ENCODE data around the gene CCDC158. TPM values are rescaled to one million over a fixed set of nuclear protein-coding genes. Genes with fewer than 3 reads are reported as not detected.

CCDC158 gene
- polyA plus RNA-seq, 3 donors: not detected

DNA sequence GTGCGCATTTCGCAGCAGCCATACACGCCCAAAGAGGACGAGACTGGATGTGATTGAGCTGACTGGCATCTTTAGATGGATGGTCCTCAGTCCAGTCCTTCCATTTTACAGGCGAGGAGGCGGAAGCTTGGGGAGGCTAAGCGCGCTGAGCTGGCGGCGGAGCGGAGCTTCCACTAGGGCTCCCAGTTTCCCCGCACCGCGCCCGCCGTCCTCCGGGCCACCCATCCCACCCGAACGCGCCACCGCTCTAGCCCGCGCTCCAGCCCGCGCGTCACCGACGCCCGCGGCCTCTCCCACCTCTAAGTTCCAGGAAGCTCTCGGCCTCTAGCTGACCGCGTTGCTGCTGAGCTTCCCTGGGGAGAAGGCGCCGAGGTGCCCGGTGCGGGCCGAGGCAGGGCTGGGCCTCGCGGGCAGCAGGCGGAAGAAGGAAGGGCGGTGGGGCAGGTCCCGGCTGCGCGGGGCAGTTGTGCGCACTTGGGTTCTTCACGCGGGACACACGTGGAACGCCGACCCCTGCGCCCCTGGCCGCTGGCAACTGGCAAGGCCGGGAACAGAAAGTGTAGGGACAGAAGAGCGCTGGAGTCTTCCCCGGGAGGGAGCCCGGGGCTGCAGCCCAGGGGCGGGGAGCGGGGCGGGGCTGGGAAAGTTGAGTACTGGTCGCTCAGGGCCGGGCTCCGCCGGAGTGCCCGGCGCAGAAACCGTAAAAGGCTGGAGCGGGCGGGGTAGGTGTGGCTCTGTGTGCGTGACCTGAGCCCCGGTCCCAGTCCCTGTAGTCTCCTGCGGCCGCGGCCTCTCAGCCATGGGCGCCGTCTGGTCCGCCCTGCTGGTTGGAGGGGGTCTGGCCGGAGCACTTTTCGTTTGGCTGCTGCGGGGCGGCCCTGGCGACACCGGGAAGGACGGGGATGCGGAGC, 114.7 kb downstream of the CCDC158 start, which contains the start of gene STBD1:
TSS of gene STBD1 (plus strand) at position 763 of the 911 bp plus-strand sequence. CDS start at position 800, 37 bp downstream.
- H3K9me3 Mint-ChIP-seq: no peaks in the 10 kb centered on the region
- Histone ChIP-seq H3K9ac (ENCODE audit: insufficient read depth, low read length, poor library complexity, severe bottlenecking) (peak within 1 kb of the TSS; percentile 71), H3K79me2 (ENCODE audit: insufficient read depth, low read length) (peaks cover 6% of the 10 kb centered on the region), H3K36me3 (replicated peaks in 1 of 2; ENCODE audit: control insufficient read depth in 1 of 2, insufficient read depth in 2 of 2, low read length in 2 of 2) (peaks cover 3 to 19% of the 10 kb centered on the region in 2 donors), H3K4me2 (replicated peaks; ENCODE audit: extremely low read depth, low read length, poor library complexity, severe bottlenecking) (peak within 1 kb of the TSS; percentile 98), H3K27me3 (ENCODE audit: control insufficient read depth in 2 of 2, insufficient read depth in 2 of 2, low read length in 2 of 2) (no peaks in the 10 kb centered on the region), H3K4me3 (replicated peaks in 1 of 3; ENCODE audit: low read depth in 2 of 3, low read length in 3 of 3) (peak within 1 kb of the TSS; percentile 55 to 93 (median 93)), H3K27ac (ENCODE audit: low read depth in 1 of 2, low read length in 2 of 2) (peak within 1 kb of the TSS in 1 of 2 donors; percentile 75), H2AFZ (ENCODE audit: insufficient read depth, low read depth, low read length, poor library complexity, severe bottlenecking) (peak within 1 kb of the TSS; percentile 98), H3K9me3 (replicated peaks in 1 of 2; ENCODE audit: control insufficient read depth in 1 of 2, insufficient read depth in 1 of 2, low read length in 2 of 2) (no peaks in the 10 kb centered on the region), H4K20me1 (ENCODE audit: insufficient read depth, low read length) (no peaks in the 10 kb centered on the region), H3K4me1 (ENCODE audit: control insufficient read depth in 1 of 2, insufficient read depth in 2 of 2, low read length in 2 of 2) (peaks cover 47 to 56% of the 10 kb centered on the region in 2 donors)
- peaks cover 0 to 1% (median 0%) of the 10 kb centered on the region in 3 donors for H3K27me3 Mint-ChIP-seq (ENCODE audit: low read depth in 3 of 3)
- peak within 1 kb of the TSS; percentile 95 to 97 for H3K4me3 Mint-ChIP-seq
- WGBS (ENCODE audit: insufficient coverage): under 1% methylated on average over 82 of the region's 85 CpGs
- TF ChIP-seq, protein P1, sequence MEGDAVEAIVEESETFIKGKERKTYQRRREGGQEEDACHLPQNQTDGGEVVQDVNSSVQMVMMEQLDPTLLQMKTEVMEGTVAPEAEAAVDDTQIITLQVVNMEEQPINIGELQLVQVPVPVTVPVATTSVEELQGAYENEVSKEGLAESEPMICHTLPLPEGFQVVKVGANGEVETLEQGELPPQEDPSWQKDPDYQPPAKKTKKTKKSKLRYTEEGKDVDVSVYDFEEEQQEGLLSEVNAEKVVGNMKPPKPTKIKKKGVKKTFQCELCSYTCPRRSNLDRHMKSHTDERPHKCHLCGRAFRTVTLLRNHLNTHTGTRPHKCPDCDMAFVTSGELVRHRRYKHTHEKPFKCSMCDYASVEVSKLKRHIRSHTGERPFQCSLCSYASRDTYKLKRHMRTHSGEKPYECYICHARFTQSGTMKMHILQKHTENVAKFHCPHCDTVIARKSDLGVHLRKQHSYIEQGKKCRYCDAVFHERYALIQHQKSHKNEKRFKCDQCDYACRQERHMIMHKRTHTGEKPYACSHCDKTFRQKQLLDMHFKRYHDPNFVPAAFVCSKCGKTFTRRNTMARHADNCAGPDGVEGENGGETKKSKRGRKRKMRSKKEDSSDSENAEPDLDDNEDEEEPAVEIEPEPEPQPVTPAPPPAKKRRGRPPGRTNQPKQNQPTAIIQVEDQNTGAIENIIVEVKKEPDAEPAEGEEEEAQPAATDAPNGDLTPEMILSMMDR (IDR thresholded peaks at IDR 0.05): no peak
- intact Hi-C loops (cut with micrococcal nuclease): loop anchor here (5.0 to 10.0 kb wide), 2 partner anchors 54 to 91 kb away; partner anchors contain the start of genes FAM47E (in 1 of the 2) and SCARB2 (in 1 of the 2)
- peaks cover 21 to 23% of the 10 kb centered on the region in 2 donors for H3K36me3 Mint-ChIP-seq
- H3K4me1 Mint-ChIP-seq: peaks cover 46% of the 10 kb centered on the region
- H3K27ac Mint-ChIP-seq: peak within 1 kb of the TSS; percentile 37 to 84 (median 74)
- DNase-seq: peak; percentile 44 to 55 (median 46)

DNA sequence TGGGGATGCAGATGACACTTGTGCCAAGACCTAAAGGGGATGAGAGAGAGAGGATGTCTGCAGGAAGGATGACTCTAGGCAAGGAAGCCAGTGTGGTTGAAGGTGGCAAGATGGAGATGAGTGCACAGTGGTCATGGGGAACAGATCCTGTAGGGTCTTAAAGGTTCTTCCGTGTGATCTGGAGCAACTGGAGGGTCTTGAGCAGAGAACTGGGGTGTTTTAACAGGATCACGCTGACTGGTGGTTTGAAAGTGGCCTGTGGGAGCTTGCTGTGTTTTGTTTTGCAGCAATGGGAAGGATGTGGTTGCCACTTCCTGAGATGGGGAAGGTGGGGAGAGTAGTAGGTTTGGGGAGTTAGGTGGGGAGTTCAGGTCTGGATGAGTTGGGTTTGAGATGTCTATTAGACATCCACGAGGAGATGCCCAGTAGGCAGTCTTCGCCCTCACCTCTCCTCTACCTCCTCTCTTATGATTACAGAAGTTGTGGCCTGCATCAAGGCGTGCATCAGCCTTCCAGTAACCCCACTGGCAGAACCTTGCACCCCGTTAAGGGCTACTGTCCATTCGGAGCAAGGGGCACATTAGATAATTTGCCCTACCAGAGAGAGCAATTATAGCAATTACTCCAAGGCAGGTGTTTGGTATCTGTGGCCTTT, 115.8 kb downstream of the CCDC158 start:
- peak overlapping the region in 1 of 2 donors; percentile 75 for H3K27ac ChIP-seq (ENCODE audit: low read depth in 1 of 2, low read length in 2 of 2)
- TF ChIP-seq, protein P1 (IDR thresholded peaks at IDR 0.05): no peak
- 0% methylated on average over 3 of the region's 7 CpGs for WGBS (ENCODE audit: insufficient coverage)
- peak overlapping the region; percentile 71 for H3K9ac ChIP-seq (ENCODE audit: insufficient read depth, low read length, poor library complexity, severe bottlenecking)
- H3K4me1 Mint-ChIP-seq: peaks cover 56% of the 10 kb centered on the region
- H2AFZ ChIP-seq (ENCODE audit: insufficient read depth, low read depth, low read length, poor library complexity, severe bottlenecking): peak overlapping the region; percentile 98
- H3K36me3 Mint-ChIP-seq: peaks cover 14 to 16% of the 10 kb centered on the region in 2 donors
- peak overlapping the region; percentile 95 to 97 for H3K4me3 Mint-ChIP-seq
- peaks cover 0 to 1% (median 0%) of the 10 kb centered on the region in 3 donors for H3K27me3 Mint-ChIP-seq (ENCODE audit: low read depth in 3 of 3)
- no peaks in the 10 kb centered on the region for H3K9me3 ChIP-seq (replicated peaks in 1 of 2; ENCODE audit: control insufficient read depth in 1 of 2, insufficient read depth in 1 of 2, low read length in 2 of 2)
- peak overlapping the region; percentile 98 for H3K4me2 ChIP-seq (replicated peaks; ENCODE audit: extremely low read depth, low read length, poor library complexity, severe bottlenecking)
- intact Hi-C loops (cut with micrococcal nuclease): loop anchor here (5.0 to 10.0 kb wide), 2 partner anchors 53 to 90 kb away; partner anchors contain the start of genes FAM47E (in 1 of the 2) and SCARB2 (in 1 of the 2)
- H3K4me1 ChIP-seq (ENCODE audit: control insufficient read depth in 1 of 2, insufficient read depth in 2 of 2, low read length in 2 of 2): peaks cover 57 to 67% of the 10 kb centered on the region in 2 donors
- no peak for DNase-seq
- peak overlapping the region in 4 of 7 donors; percentile 46 to 78 (median 64) for H3K27ac Mint-ChIP-seq
- H3K79me2 ChIP-seq (ENCODE audit: insufficient read depth, low read length): peaks cover 6% of the 10 kb centered on the region
- no peaks in the 10 kb centered on the region for H4K20me1 ChIP-seq (ENCODE audit: insufficient read depth, low read length)
- H3K27me3 ChIP-seq (ENCODE audit: control insufficient read depth in 2 of 2, insufficient read depth in 2 of 2, low read length in 2 of 2): no peaks in the 10 kb centered on the region
- H3K4me3 ChIP-seq (replicated peaks in 1 of 3; ENCODE audit: low read depth in 2 of 3, low read length in 3 of 3): peak overlapping the region in 2 of 3 experiments; percentile 55 to 93
- peaks cover 3 to 12% of the 10 kb centered on the region in 2 donors for H3K36me3 ChIP-seq (replicated peaks in 1 of 2; ENCODE audit: control insufficient read depth in 1 of 2, insufficient read depth in 2 of 2, low read length in 2 of 2)
- H3K9me3 Mint-ChIP-seq: no peaks in the 10 kb centered on the region
